Liver (tissue), 9 donors: ENCODE results near the gene ZFYVE28. TPM values are rescaled to one million over a fixed set of nuclear protein-coding genes. Genes with fewer than 3 reads are reported as not detected.

Experiments used
- DNase-seq: peaks from one replicate; pipeline ENCODE4 v3.0.0-alpha.2; 2017; ENCODE audit warnings: low spot score
- H3K27ac ChIP-seq, 2 donors: one replicate each; pipeline ENCODE4 v1.7.0; 2013; ENCODE audit warnings: inconsistent platforms in 2 of 2, low read length in 2 of 2, control low read depth in 1 of 2, low read depth in 1 of 2, mild to moderate bottlenecking in 1 of 2
- H3K27me3 ChIP-seq, 4 donors: one replicate each; pipeline versions ENCODE4 v1.6.1 to v1.7.0; 2013; ENCODE audit warnings: low read length in 3 of 4, inconsistent platforms in 1 of 4, mild to moderate bottlenecking in 1 of 4, moderate library complexity in 1 of 4; ENCODE audit not compliant: control insufficient read depth in 4 of 4, insufficient read depth in 4 of 4
- H3K36me3 ChIP-seq, 4 donors: one replicate each; pipeline versions ENCODE4 v1.6.1 to v1.7.0; 2013; ENCODE audit warnings: low read length in 3 of 4, mild to moderate bottlenecking in 3 of 4, low read depth in 1 of 4, moderate library complexity in 1 of 4; ENCODE audit not compliant: control insufficient read depth in 4 of 4, insufficient read depth in 3 of 4
- H3K4me1 ChIP-seq, 4 donors: one replicate each; pipeline versions ENCODE4 v1.6.1 to v1.7.0; 2013; ENCODE audit warnings: low read length in 3 of 4, mild to moderate bottlenecking in 3 of 4, moderate library complexity in 1 of 4; ENCODE audit not compliant: control insufficient read depth in 4 of 4, insufficient read depth in 4 of 4
- H3K4me3 ChIP-seq, 3 donors: one replicate each; pipeline versions ENCODE4 v1.6.1 to v1.7.0; 2013; ENCODE audit warnings: low read length in 3 of 3, control low read depth in 1 of 3, low read depth in 1 of 3, mild to moderate bottlenecking in 1 of 3
- H3K9ac ChIP-seq, 2 donors: one replicate each; pipeline ENCODE4 v1.7.0; 2013; ENCODE audit warnings: low read length in 2 of 2, mild to moderate bottlenecking in 2 of 2, moderate library complexity in 2 of 2, control low read depth in 1 of 2, low read depth in 1 of 2
- H3K9me3 ChIP-seq, 4 donors: one replicate each; pipeline versions ENCODE4 v1.6.1 to v1.7.0; 2013; ENCODE audit warnings: low read length in 3 of 4; ENCODE audit not compliant: control insufficient read depth in 4 of 4
- EGR1 ChIP-seq, 2 donors: IDR thresholded peaks; 2 replicates each; pipeline ENCODE4 v1.6.1; 2016 to 2018; ENCODE audit warnings: antibody characterized with exemption in 2 of 2, low read depth in 2 of 2
- FOXA1 ChIP-seq: IDR thresholded peaks from 2 replicates; pipeline ENCODE4 v1.6.1; 2016; ENCODE audit warnings: antibody characterized with exemption
- FOXA2 ChIP-seq: IDR thresholded peaks from 2 replicates; pipeline ENCODE4 v1.6.1; 2016; ENCODE audit warnings: antibody characterized with exemption
- GABPA ChIP-seq, 2 donors: IDR thresholded peaks in 1 of 2; conservative IDR thresholded peaks in 1 of 2; 2 replicates each; pipeline ENCODE4 v1.6.1; 2016; ENCODE audit warnings: antibody characterized with exemption in 2 of 2, mild to moderate bottlenecking in 1 of 2, moderate library complexity in 1 of 2
- HNF4G ChIP-seq: IDR thresholded peaks from 2 replicates; pipeline ENCODE4 v1.6.1; 2016; ENCODE audit warnings: antibody characterized with exemption
- JUND ChIP-seq, 2 donors: IDR thresholded peaks; 2 replicates each; pipeline ENCODE4 v1.6.1; 2016; ENCODE audit warnings: antibody characterized with exemption in 2 of 2
- MAX ChIP-seq: IDR thresholded peaks from 2 replicates; pipeline ENCODE4 v1.6.1; 2016; ENCODE audit warnings: antibody characterized with exemption
- NR2F2 ChIP-seq: IDR thresholded peaks from 2 replicates; pipeline ENCODE4 v1.6.1; 2016; ENCODE audit warnings: antibody characterized with exemption
- RAD21 ChIP-seq, 2 donors: IDR thresholded peaks; 2 replicates each; pipeline ENCODE4 v1.6.1; 2016; ENCODE audit warnings: antibody characterized with exemption in 2 of 2, mild to moderate bottlenecking in 2 of 2
- REST ChIP-seq: IDR thresholded peaks from 2 replicates; pipeline ENCODE4 v1.6.1; 2016; ENCODE audit warnings: antibody characterized with exemption, mild to moderate bottlenecking
- RXRA ChIP-seq, 2 donors: IDR thresholded peaks; 2 replicates each; pipeline ENCODE4 v1.6.1; 2017 to 2018; ENCODE audit warnings: antibody characterized with exemption in 2 of 2, mild to moderate bottlenecking in 1 of 2
- SP1 ChIP-seq: IDR thresholded peaks from 2 replicates; pipeline ENCODE4 v1.6.1; 2018; ENCODE audit warnings: antibody characterized with exemption, mild to moderate bottlenecking
- TAF1 ChIP-seq: conservative IDR thresholded peaks from 2 replicates; pipeline ENCODE4 v1.6.1; 2016; ENCODE audit warnings: antibody characterized with exemption, mild to moderate bottlenecking
- YY1 ChIP-seq: IDR thresholded peaks from 2 replicates; pipeline ENCODE4 v1.6.1; 2016; ENCODE audit warnings: antibody characterized with exemption, mild to moderate bottlenecking
- WGBS: extraction: QIAGEN DNeasy Blood & Tissue Kit; methylation state at CpG from one replicate; pipeline ENCODE4 v1.1.7; 2013; 5-methylcytosine and 5-hydroxymethylcytosine counted together
- polyA plus RNA-seq, 2 donors: library from polyadenylated mRNA; stranded (reverse) in 1 of 2; unstranded in 1 of 2; fragments of 200-250 nt in 1 of 2; fragments of >200 nt in 1 of 2; fragmentation: Nextera tagmentation in 1 of 2; extraction: Ambion mirVana in 1 of 2; gene quantifications; one replicate each; pipeline versions ENCODE4 v1.2.1 to v1.2.3, GENCODE V29; 2013 to 2015
- total RNA-seq, 2 donors: library from RNA; depleted of rRNA; stranded (reverse); fragments of >200 nt; gene quantifications; one replicate each; pipeline ENCODE4 v1.2.3, GENCODE V29; 2014
- TF ChIP-seq, protein P1 (sequence below): IDR thresholded peaks from 2 replicates; pipeline ENCODE4 v1.6.1; 2016; ENCODE audit warnings: antibody characterized with exemption
- donor health status: healthy.
- donor health status: healthy.
- donor health status: healthy.
- donor health status: healthy.
- donor health status: healthy.

ZFYVE28 gene
- total and polyA plus RNA-seq, 4 donors: 2.0 to 6.1 (median 2.7) TPM

- no peak for TF ChIP-seq REST
- no peak for TF ChIP-seq EGR1 (IDR thresholded peaks at IDR 0.05; ENCODE audit: low read depth in 2 of 2)
- TF ChIP-seq MAX: no peak
- no peak for TF ChIP-seq FOXA2
- no peak for TF ChIP-seq NR2F2
- no peak for TF ChIP-seq JUND (IDR thresholded peaks at IDR 0.05)
- no peak for TF ChIP-seq SP1
- TF ChIP-seq YY1: no peak
- no peak for TF ChIP-seq RXRA (IDR thresholded peaks at IDR 0.05)
- TF ChIP-seq HNF4G: no peak
- no peak for TF ChIP-seq FOXA1
- TF ChIP-seq RAD21 (IDR thresholded peaks at IDR 0.05): no peak
- TF ChIP-seq, protein P1, sequence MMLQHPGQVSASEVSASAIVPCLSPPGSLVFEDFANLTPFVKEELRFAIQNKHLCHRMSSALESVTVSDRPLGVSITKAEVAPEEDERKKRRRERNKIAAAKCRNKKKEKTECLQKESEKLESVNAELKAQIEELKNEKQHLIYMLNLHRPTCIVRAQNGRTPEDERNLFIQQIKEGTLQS: no peak
- no peak for TF ChIP-seq GABPA (IDR thresholded peaks at IDR 0.05 in 1 of 2, conservative IDR thresholded peaks at IDR 0.05 in 1 of 2)
- no peak for TF ChIP-seq TAF1
- H3K27ac ChIP-seq: no peak overlapping the region
- no peak overlapping the region for H3K9ac ChIP-seq
- no peaks in the 10 kb centered on the region for H3K36me3 ChIP-seq
- H3K27me3 ChIP-seq: no peaks in the 10 kb centered on the region
- WGBS: 93% methylated on average over 4 of the region's 4 CpGs
- peak; percentile 13 for DNase-seq
- H3K4me1 ChIP-seq: no peaks in the 10 kb centered on the region
- H3K9me3 ChIP-seq: no peaks in the 10 kb centered on the region
- no peak overlapping the region for H3K4me3 ChIP-seq
These were observed 67.5 kb downstream of the ZFYVE28 start for GRCh38 chr4:2350982-2351381.

DNA sequence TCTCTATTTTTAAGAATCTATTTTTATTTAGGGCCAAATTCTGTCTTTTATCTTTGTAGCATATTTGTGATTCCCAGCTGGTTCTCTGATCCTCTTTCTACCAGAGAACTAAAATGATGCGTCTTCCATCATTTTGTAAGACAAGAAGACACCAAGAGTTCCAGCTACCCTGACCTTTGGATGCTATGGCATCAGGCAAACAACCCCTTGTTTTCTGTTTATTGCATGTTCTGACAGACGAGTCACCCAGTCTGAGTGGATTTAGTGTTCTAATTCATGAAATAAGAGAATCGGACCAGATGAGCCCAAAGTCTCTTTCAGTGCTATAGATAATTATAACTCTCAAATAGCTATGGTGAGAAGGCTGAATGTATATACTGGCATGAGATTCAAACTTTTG is 69.7 kb downstream of the ZFYVE28 start:
- no peaks in the 10 kb centered on the region for H3K4me1 ChIP-seq
- WGBS: 87% methylated on average over 3 of the region's 3 CpGs
- no peaks in the 10 kb centered on the region for H3K36me3 ChIP-seq
- no peaks in the 10 kb centered on the region for H3K9me3 ChIP-seq
- DNase-seq: no peak
- H3K27ac ChIP-seq: no peak overlapping the region
- TF ChIP-seq SP1: no peak
- TF ChIP-seq EGR1 (IDR thresholded peaks at IDR 0.05; ENCODE audit: low read depth in 2 of 2): no peak
- TF ChIP-seq FOXA2: no peak
- TF ChIP-seq JUND (IDR thresholded peaks at IDR 0.05): no peak
- TF ChIP-seq FOXA1: no peak
- TF ChIP-seq RAD21 (IDR thresholded peaks at IDR 0.05): no peak
- TF ChIP-seq RXRA (IDR thresholded peaks at IDR 0.05): no peak
- no peak for TF ChIP-seq REST
- TF ChIP-seq YY1: no peak
- H3K27me3 ChIP-seq: no peaks in the 10 kb centered on the region
- H3K4me3 ChIP-seq: no peak overlapping the region
- H3K9ac ChIP-seq: no peak overlapping the region
